ENCODE data around the gene NTM.

The NTM gene

GRCh38 chr11:131897956-131898355 lies 527.5 kb downstream of the NTM start:
- Histone ChIP-seq H3K9me2 (replicated peaks; ENCODE audit: control insufficient read depth, low read length) (no peaks in the 10 kb centered on the region), H3K36me3 (ENCODE audit: control insufficient read depth, low read length) (no peaks in the 10 kb centered on the region), H3K4me2 (ENCODE audit: low read length) (no peak overlapping the region), H3K9me3 (ENCODE audit: control insufficient read depth, insufficient read depth, low read length) (no peaks in the 10 kb centered on the region), H3K4me1 (ENCODE audit: control insufficient read depth, low read length) (no peaks in the 10 kb centered on the region), H4K20me1 (ENCODE audit: control insufficient read depth, insufficient read depth, low read depth, low read length) (no peaks in the 10 kb centered on the region), H3K27ac (ENCODE audit: low read depth, low read length) (no peak overlapping the region), H3K79me2 (ENCODE audit: control insufficient read depth, low read length) (no peaks in the 10 kb centered on the region), H3K4me3 (ENCODE audit: low read length) (no peak overlapping the region), H3F3A (ENCODE audit: control insufficient read depth, insufficient read depth) (no peaks in the 10 kb centered on the region), H3K27me3 (ENCODE audit: control insufficient read depth, low read length) (no peaks in the 10 kb centered on the region)
- TF ChIP-seq EZH2phosphoT487 (IDR thresholded peaks at IDR 0.05; ENCODE audit: borderline replicate concordance, low read length), result no peak
- TF ChIP-seq CTCF (IDR thresholded peaks at IDR 0.05; ENCODE audit: low read depth, low read length, poor library complexity, severe bottlenecking), result no peak

- H3K27me3 ChIP-seq (ENCODE audit: control insufficient read depth, low read length), result no peaks in the 10 kb centered on the region
- H3K4me2 ChIP-seq (ENCODE audit: low read length), result no peak overlapping the region
- no peaks in the 10 kb centered on the region for H4K20me1 ChIP-seq (ENCODE audit: control insufficient read depth, insufficient read depth, low read depth, low read length)
- H3K4me1 ChIP-seq (ENCODE audit: control insufficient read depth, low read length), result no peaks in the 10 kb centered on the region
- no peaks in the 10 kb centered on the region for H3F3A ChIP-seq (ENCODE audit: control insufficient read depth, insufficient read depth)
- no peaks in the 10 kb centered on the region for H3K36me3 ChIP-seq (ENCODE audit: control insufficient read depth, low read length)
- H3K27ac ChIP-seq (ENCODE audit: low read depth, low read length), result no peak overlapping the region
- H3K9me3 ChIP-seq (ENCODE audit: control insufficient read depth, insufficient read depth, low read length), result no peaks in the 10 kb centered on the region
- no peaks in the 10 kb centered on the region for H3K79me2 ChIP-seq (ENCODE audit: control insufficient read depth, low read length)
- no peak overlapping the region for H3K4me3 ChIP-seq (ENCODE audit: low read length)
- TF ChIP-seq CTCF (IDR thresholded peaks at IDR 0.05; ENCODE audit: low read depth, low read length, poor library complexity, severe bottlenecking) (no peak), EZH2phosphoT487 (IDR thresholded peaks at IDR 0.05; ENCODE audit: borderline replicate concordance, low read length) (no peak)
- H3K9me2 ChIP-seq (replicated peaks; ENCODE audit: control insufficient read depth, low read length), result no peaks in the 10 kb centered on the region
Observed at GRCh38 chr11:131898949-131899348, 528.5 kb downstream of the NTM start.

GRCh38 chr11:131899950-131900580 lies 529.6 kb downstream of the NTM start:
- no peak overlapping the region for H3K4me3 ChIP-seq (ENCODE audit: low read length)
- no peaks in the 10 kb centered on the region for H4K20me1 ChIP-seq (ENCODE audit: control insufficient read depth, insufficient read depth, low read depth, low read length)
- no peaks in the 10 kb centered on the region for H3K79me2 ChIP-seq (ENCODE audit: control insufficient read depth, low read length)
- H3K4me1 ChIP-seq (ENCODE audit: control insufficient read depth, low read length), result no peaks in the 10 kb centered on the region
- H3K36me3 ChIP-seq (ENCODE audit: control insufficient read depth, low read length), result no peaks in the 10 kb centered on the region
- H3K27ac ChIP-seq (ENCODE audit: low read depth, low read length), result no peak overlapping the region
- no peaks in the 10 kb centered on the region for H3K27me3 ChIP-seq (ENCODE audit: control insufficient read depth, low read length)
- no peaks in the 10 kb centered on the region for H3F3A ChIP-seq (ENCODE audit: control insufficient read depth, insufficient read depth)
- no peaks in the 10 kb centered on the region for H3K9me3 ChIP-seq (ENCODE audit: control insufficient read depth, insufficient read depth, low read length)
- H3K4me2 ChIP-seq (ENCODE audit: low read length), result no peak overlapping the region
- no peaks in the 10 kb centered on the region for H3K9me2 ChIP-seq (replicated peaks; ENCODE audit: control insufficient read depth, low read length)
- TF ChIP-seq EZH2phosphoT487 (IDR thresholded peaks at IDR 0.05; ENCODE audit: borderline replicate concordance, low read length), result no peak
- no peak for TF ChIP-seq CTCF (IDR thresholded peaks at IDR 0.05; ENCODE audit: low read depth, low read length, poor library complexity, severe bottlenecking)
